NCI-H2227 (cell line): ENCODE results near the gene GRIK3.
A peak's percentile ranks its signal among the peaks of the same experiment; 100 is the strongest.
"Not testable (repeated sequence)": the region's sequence is repeated elsewhere in the genome, so short reads cannot be mapped to it uniquely, and the experiment has no call there.

Source experiments
- DNase-seq: peaks from one replicate; lab custom pipeline; 2025; ENCODE audit not compliant: unreplicated experiment; lab: John Stamatoyannopoulos, UW

The GRIK3 gene

DNA sequence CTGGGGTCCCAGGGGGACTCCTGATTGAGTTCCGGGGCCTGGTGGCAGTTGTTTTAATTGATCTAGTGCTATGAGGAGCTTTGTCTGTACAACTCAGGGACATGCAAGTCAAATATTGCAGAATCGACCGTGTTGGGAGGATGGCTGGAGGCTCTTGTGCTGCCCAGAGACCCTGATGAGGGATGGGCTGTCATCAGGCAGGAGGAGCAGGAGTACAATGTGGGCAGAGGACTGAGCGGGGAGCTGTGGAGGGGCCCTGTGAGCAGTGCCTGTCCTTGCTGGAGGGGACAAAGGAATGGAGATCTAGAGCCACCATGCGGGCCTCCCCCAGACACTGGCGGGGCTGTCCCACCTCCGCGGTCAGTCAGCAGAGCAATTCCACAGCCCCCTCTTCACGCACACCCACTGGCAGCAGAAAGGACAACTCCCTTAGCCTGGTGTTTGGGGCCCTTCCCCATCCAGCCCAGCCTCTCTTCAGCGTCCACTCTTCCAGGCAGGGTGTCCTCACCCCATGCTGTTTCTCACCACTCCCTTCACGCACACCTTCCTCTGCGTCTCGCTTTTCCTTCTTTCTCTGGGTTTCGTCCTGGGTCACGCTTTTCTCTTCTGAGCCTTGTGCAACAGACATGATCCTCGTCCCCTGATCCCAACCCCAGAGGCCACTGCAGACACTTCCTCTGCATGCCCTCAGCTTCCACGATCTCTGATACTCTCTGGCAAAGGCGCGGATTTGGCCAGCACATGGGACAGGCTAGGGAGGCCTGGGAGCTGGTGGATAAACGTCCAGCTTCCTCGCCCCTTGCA is 122.6 kb downstream of the GRIK3 start:
- no peak for DNase-seq

DNA sequence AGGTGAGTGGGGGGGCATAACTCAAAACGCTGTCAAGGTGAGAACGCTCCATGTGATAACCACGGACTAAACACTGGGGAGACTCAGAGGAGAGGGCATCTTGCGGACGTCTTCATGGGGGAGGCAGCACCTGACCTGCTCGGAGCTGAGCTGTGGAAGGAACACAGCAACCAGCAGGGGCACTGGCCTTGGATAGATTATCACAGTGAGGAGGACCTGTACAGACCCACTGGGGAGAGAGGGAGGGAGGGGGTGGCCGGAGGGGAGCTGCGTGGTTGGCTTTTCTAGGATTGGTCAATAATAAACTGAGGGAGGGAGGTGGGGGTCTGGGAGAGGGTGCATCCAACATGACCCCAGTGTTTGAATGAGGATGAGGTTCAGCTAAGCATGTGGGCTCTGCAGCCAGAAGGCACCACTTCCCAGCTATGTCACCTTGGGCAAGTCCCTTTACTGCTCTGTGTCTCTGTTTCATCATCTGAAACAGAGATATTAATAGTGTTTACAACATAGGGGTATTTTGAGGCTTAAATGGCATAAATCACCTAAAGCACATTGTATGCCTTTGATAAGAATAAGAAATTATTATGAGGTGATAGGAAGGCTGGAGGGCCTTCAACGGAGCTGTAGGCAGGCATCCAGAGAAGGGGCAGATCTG is 123.3 kb downstream of the GRIK3 start:
- no peak for DNase-seq

DNA sequence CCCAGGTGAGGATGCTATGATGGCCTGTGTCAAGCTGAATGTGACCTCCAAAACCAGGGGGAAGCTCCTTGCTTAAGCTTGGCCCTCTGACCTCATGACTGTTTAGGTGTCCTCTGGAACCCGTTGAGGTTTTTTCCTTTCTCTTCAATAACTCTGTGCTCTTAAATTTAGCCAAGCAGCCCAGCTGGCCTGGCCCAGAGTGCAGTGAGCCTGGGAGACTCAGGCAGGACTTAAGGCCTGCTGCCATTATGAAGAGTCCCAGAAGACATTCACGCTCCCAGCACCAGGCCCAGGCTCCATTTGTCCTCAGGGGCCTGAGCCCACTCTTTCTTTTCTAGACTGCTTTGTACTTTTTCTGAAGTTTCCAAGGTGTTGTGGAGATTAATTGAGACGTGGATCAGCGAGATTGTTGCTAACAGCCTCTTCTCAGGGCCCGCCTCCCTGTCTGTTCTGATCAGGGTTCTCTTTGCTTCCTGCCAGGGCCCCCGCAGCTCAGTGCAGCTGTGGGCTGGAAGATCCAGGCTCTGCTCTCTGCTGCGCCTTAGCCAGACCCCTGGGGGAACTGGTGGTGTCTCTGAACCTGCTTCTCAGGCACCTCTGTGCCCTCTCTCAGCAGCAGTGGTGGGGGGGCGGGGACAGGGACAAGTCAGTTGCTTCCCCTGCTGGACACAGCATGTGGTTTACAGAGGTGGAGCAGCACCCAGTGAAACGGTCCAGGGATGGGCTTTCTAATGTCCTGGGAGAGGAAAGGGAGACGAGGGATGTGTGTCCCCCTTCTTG is 124.2 kb downstream of the GRIK3 start:
- DNase-seq = no peak

DNA sequence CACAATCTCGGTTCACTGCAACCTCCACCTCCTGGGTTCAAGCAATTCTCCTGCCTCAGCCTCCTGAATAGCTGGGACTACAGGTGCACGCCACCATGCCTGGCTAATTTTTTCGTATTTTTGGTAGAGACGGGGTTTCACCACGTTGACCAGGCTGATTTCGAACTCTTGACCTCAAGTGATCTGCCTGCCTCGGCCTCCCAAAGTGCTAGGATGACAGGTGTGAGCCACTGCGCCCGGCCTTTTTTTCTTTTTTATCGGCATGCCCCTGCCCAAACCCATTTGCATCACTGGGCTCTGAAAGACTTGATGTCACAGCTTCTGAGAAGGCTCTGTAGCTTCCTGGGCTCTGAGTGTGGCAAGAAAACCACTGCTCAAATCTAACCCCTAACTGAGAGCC is 125.0 kb downstream of the GRIK3 start:
- not testable (repeated sequence) for DNase-seq

DNA sequence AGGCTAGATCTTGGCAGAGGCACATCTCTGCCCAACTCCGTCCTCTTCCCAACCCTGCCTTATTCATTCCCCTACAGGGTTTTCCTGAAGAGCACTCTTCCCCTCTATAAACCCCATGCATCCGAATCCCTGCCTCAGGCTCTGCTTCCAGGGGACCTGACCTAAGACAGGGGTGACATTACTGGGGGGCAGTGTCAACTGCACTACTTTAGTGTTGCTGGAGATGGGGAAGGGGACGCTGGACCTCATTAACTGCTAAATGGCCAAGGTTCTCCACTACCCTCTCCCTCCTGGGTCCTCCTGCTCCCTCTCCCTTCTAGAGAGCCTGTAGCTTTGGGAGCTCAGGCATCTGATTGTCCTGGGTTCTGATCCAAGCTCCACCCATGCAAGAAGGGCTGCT is 126.2 kb downstream of the GRIK3 start:
- no peak for DNase-seq

DNA sequence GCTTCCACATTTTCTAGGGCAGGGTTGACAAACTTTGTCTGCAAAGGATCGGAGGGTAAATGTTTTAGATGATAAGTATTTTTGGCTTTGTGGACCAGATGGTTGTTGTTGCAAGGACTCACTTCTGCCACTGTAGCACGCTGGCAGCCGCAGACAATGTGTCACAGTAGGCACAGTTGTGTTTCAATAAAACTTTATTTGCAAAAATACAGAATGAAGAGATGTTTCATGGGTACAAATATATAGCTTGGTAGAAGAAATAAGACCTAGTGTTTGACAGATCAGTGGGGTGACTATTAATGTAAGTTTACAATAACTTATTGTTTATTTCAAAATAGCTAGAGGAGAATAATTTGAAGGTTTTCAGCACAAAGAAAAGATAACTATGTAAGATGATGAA is 127.8 kb downstream of the GRIK3 start:
- no peak for DNase-seq

DNA sequence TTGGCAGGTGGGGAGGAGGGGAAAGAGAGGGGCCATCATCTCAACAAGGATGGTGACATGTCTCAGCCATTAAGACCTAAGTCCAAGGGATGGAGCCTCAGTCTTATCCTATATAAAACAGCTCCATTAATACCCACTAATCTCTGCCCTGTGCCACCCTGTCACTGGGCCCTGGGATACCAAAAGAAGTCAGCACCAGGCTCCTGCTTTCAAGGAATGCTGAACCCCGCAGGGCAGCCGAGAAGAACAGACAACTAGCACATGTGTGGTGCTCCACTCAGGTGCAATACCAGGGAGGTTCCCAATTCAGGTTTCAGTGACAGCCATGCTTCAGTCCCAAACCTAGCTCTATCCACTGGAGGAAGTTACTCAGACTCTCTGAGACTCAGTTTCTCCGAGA is 128.4 kb downstream of the GRIK3 start:
- DNase-seq = no peak

DNA sequence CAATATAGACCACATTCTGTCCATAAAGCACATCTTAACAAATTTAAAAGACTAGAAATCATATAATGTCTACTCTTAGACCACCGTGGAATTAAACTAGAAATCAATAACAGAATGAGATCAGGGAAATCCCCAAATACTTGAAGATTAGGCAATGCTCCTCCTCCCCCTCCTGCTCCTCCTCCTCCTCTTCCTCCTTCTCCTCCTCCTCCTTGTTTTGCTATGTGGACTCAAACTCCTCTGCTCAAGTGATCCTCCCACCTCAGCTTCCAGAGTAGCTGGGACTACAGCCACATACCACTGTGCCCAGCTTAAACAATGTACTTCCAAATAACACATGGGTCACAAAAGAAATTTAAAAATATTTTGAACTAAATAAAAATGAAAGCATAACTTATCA is 134.2 kb downstream of the GRIK3 start:
- DNase-seq = no peak

DNA sequence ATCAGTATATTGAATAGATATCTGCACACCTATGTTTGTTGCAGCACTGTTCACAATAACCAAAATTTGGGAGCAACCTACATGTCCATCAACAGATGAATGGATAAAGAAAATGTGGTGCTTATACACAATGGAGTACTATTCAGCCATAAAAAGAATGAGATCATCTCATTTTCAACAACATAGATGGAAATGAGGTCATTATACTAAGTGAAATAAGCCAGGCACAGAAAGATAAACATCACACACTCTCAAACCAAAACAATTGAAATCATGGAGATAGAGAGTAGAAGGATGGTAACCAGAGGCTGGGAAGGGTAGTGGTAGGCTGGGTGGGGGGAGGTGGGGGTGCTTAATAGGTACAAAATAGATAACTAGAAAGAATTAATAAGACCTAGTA is 136.5 kb downstream of the GRIK3 start:
- not testable (repeated sequence) for DNase-seq

DNA sequence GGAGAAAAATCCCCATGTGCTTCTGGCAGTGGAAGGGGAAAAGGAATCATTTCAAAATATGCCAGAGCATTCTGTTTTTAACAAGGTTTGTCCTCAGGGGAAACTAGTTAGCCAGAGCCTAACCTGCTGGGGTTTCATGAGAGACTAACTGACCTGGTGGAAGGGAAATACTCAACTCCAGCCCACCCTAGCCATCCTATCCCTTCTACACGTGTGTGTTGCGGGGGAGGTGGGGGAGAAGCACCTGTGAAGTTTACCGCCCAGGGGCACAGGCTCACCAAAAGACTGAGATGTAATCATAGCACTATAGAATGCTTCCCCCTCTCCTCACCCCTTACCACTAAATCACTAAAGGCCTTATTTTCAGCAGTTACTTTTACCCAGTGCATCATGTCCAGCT is 139.5 kb downstream of the GRIK3 start:
- DNase-seq = no peak

DNA sequence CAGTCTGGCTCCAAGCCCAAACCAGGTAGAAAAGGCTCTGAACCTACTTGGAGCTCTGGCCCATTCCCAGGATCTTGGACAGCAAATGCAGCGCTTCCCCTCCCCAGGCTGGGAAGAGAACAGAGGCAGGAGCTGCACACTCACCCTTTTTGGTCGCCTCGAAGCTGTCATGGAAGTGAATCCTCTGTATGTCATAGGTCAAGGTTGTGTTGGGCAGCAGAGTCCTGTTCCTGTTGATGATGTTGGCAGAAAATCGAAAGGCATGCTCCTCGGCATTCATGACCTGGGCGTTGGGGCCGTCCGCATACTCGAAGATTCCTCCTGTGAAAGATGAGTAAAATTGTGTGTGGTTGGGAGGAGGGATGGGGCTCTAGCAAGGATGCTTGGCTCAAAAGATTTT is 143.5 kb downstream of the GRIK3 start:
- no peak for DNase-seq

DNA sequence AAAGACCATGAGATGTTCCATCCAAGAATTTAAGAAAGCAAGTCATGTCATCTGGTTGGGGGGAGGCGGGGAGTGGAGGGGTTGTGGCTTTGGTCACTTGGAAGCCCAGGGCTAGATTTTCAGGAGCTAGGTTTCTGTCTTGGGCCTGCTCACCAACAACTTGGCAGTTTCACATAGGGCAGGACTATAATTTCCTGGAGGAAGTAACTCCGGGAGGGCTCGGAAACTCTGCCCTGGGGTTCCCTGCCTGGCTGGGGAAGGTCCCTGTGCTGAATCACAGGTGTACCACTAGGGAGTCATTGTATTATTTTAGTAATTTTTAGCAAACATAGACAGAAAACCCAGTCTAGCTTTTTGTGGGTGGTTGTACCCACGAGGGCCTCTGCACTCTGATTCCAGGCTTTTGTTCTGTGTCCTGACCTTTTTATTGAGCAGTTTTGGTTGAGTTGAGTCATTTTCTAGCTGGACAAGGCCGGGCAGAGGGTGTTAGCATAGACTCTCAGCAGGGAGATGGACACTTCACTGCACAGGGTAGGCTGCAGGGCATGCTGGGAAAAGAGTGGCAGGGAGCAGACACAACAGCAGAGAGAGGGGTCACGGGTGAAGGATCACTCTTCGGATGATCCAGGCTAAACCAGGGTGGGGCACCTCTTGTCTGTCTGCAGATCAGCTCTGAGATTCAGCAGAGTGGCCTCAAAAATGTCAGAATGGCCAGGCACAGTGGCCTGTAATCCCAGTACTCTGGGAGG is 144.7 kb downstream of the GRIK3 start:
- no peak for DNase-seq

DNA sequence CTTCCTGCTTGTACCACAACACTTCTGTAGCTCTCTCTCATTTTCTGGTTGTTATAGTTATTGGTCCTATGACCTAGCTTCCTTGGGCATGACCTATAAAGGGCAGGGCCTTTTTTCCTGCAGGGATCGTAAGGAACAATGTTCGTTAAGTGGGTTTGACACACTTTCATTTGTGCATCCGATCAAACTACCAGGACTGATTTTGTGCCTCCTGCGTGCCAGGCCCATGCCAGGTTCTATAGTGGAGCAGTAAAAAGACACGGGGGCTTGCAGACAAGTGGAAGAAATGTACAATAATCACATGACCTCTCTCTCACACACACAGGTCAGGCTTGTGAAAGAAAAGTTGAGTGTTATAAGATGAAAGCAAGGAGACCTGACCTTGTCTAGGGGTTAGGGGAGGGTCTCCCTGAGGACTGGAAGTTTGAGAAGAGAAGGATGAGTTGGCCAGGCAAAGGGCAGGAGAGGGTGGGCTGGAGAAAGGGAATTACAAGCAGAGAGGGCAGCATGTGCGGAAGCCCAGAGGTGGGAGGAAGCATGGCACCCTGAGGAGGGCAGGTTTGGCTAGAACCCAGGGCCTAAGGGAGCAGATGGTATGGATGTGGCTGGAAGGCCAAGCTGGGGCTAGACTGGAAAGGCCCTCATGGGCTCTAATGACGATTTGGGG is 145.4 kb downstream of the GRIK3 start:
- DNase-seq = no peak

DNA sequence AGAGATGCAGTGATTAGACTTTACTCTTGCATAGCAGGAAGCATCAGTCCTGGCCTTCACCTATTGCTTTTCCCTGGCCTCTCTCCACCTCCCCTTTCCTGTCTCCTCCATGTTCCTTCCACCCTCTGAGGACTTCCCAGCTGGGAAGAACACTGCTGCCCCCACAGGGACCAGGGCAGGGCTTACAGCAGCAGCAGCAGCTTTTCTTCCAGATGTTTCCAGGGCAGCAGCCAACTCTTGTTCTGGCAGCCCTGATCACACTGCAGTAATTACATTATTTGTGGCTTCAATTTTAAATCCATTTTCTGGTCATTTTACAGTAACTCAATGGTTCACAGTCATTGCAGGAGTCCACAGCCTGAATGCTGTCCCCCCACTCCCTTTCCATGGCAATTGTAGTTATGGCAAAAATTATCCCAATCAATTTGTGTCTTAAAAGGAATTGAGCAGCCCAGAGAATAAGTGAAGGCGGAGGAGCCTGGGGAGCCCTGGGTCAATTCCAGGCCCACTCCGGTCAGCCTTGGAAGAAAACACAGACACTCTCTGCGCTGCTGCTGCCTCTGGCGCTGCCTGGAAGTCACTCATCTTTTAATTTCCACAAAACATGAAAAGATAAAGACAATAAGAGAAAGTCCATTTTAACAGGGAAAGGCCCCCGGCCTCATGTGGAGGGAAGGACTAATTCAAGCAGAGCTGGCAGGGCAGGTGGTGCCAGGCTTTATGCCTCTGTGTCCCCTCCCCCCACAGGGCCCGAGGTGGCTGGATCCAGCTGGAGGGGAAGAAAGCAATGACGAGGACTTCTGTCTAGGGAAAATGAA is 148.6 kb downstream of the GRIK3 start:
- peak; percentile 8 for DNase-seq

DNA sequence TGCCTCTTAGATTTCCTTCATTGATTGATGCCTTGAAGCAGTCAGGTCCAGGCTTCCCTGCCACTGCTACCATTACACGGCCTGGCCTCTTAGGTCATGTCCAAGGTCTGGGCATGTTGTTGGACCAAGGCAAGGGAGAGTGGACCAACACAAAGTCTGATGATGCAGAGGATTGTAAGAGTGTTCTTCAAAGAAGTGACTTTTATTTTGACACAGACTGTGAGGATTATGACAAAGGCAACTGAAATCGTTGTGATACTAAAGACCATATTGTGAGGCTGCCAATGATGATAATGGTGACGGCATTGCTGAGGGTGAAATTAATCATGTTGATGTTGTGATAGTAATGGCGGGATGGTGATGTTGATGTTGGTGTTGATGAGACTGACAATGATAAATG is 149.5 kb downstream of the GRIK3 start:
- DNase-seq = no peak

DNA sequence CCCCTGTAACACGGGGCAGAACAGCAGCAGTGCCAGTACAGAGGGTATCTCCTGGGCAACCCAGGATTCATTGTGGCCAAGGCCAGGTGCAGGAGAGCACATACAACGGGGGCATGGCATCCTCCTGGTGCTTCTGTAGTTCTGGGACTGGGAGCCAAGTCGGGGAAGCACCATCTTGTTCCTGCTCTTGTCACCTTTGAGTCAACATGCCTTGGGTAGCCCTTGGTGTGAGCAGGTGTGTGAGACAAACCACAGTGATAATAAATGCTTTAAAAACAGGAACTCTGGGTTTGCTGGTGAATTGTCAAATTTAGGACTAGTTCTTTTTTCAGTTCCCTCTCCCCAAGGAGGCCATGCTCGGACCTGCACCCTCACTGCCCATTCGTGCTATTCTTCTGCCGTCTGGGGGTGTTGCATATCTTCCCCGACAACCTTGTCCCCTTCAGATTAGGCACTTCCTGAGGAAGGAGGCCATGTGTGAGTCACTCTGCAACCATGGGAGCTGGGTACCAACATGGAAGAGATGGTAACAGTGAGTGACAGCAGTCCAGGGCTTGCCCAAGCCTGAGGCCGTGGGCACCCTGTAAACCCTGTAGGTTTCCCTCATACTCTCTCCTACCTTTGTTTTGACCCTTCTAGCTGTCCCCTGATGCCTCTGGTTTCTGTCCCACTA is 150.2 kb downstream of the GRIK3 start:
- no peak for DNase-seq

DNA sequence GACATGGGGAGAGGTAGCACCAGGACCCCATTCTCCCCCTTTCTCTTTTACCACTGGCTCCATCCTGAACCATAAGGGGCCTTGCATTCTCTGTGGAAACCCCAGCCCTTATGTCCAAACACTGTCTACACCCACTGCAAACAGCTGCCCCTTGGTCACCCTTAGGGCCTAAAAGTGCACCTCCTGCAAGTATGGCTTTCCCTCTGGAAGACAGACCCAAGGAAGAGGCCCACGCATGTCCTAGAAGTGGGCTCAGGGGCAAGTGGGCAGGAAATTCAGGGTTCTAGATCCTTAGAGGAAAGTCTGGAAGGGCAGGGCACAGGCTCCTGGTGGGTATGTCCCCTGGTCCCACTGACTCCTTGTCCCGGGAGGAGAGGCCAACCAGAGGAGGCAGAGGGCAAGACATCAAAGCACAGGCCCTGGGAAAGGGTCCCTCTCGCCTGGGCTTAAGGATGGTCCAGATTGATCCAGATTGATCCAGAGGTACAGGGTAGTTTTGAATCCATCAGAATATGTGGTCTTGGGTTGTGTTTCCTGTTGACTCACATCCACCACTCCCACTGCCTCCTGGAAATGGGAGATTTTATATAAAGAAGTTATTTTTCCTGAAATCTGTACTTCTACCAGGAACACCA is 150.9 kb downstream of the GRIK3 start:
- no peak for DNase-seq

DNA sequence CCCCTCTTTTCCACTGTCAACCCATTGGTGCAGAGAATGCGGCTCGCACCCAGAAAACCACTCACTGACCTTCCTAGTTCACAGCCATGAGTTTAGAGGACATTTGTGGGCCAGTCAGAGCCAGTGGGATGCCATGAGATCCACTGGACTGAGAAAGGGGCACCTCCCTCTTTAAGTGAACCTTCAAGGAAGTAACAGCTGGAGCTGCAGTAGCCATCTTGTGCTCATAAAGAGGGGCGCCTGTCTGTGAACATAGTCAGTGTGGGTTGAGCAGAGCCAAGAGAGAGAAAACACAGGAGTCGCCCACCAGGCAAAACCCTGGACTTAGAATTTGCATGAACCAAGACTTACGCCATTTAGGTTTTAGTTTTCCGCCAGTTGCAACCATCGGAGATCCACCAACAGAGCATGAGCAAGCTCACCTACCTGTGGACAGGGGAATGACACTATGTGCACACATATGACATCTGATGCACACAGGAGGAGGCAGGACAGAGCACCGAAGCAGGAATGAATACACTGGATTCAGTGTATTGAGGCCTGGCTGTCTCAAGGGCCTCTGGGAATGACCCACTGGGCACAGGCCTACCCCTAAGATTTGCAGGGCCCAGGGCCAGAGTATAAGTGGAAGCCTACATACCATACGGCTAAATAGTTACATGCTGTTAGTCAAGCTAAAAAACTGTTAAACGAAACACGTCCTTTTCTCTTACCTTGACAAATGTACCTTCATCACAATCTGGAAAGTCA is 151.6 kb downstream of the GRIK3 start:
- no peak for DNase-seq
